Measurements from ENCODE around the gene CUL2. TPM values are rescaled to one million over a fixed set of nuclear protein-coding genes. Genes with fewer than 3 reads are reported as not detected.
"Not testable (repeated sequence)": the region's sequence is repeated elsewhere in the genome, so short reads cannot be mapped to it uniquely, and the experiment has no call there.

Gene CUL2
- total RNA-seq, 1 experiment from 2014 or later = 32.4 TPM

DNA sequence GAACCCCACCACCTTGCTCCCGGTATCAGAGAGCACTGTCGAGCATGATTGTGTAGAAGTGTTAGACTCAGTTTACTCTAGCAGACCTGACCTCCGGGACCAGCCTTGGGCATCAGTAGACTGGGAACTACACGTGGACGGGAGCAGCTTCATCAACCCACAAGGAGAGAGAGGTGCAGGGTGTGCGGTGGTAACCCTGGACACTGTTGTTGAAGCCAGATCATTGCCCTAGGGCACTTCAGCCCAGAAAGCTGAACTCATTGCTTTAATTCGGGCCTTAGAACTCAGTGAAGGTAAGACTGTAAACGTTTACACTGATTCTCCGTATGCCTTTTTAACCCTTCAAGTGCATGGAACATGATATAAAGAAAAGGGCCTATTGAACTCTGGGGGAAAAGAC, 117.0 kb downstream of the CUL2 start:
- in situ Hi-C loops (cut with HindIII; ENCODE audit: low pct_unique_long_range_greater_than_20kb, low sequenced_read_pairs); H3K4me1 ChIP-seq (ENCODE audit: control insufficient read depth, insufficient read depth, low read length); H3K9me3 ChIP-seq (ENCODE audit: control insufficient read depth, insufficient read depth, low read depth, low read length); H3K27ac ChIP-seq (ENCODE audit: low read length); DNase-seq (ENCODE audit: low read depth, low spot score); CTCF ChIA-PET; H3K36me3 ChIP-seq (ENCODE audit: control insufficient read depth, insufficient read depth, low read length); H3K4me3 ChIP-seq (ENCODE audit: low read depth in 2 of 2, low read length in 2 of 2); BruUV-seq (replicated peaks); intact Hi-C loops (cut with micrococcal nuclease; ENCODE audit: unreplicated experiment); ATAC-seq; POLR2A ChIA-PET; H3K27me3 ChIP-seq (ENCODE audit: control insufficient read depth, insufficient read depth, low read length): not testable (repeated sequence)

GRCh38 chr10:34972591-34972990, 117.5 kb downstream of the CUL2 start:
- H3K4me1 ChIP-seq (ENCODE audit: control insufficient read depth, insufficient read depth, low read length); ATAC-seq; POLR2A ChIA-PET; intact Hi-C loops (cut with micrococcal nuclease; ENCODE audit: unreplicated experiment); H3K4me3 ChIP-seq (ENCODE audit: low read depth in 2 of 2, low read length in 2 of 2); H3K27me3 ChIP-seq (ENCODE audit: control insufficient read depth, insufficient read depth, low read length); BruUV-seq (replicated peaks); H3K36me3 ChIP-seq (ENCODE audit: control insufficient read depth, insufficient read depth, low read length); in situ Hi-C loops (cut with HindIII; ENCODE audit: low pct_unique_long_range_greater_than_20kb, low sequenced_read_pairs); DNase-seq (ENCODE audit: low read depth, low spot score); H3K9me3 ChIP-seq (ENCODE audit: control insufficient read depth, insufficient read depth, low read depth, low read length); CTCF ChIA-PET; H3K27ac ChIP-seq (ENCODE audit: low read length): not testable (repeated sequence)

GRCh38 chr10:34971606-34972334, 118.4 kb downstream of the CUL2 start:
- H3K4me3 ChIP-seq (ENCODE audit: low read depth in 2 of 2, low read length in 2 of 2); DNase-seq (ENCODE audit: low read depth, low spot score); in situ Hi-C loops (cut with HindIII; ENCODE audit: low pct_unique_long_range_greater_than_20kb, low sequenced_read_pairs); BruUV-seq (replicated peaks); ATAC-seq; H3K9me3 ChIP-seq (ENCODE audit: control insufficient read depth, insufficient read depth, low read depth, low read length); H3K4me1 ChIP-seq (ENCODE audit: control insufficient read depth, insufficient read depth, low read length); CTCF ChIA-PET; H3K36me3 ChIP-seq (ENCODE audit: control insufficient read depth, insufficient read depth, low read length); intact Hi-C loops (cut with micrococcal nuclease; ENCODE audit: unreplicated experiment); H3K27me3 ChIP-seq (ENCODE audit: control insufficient read depth, insufficient read depth, low read length); H3K27ac ChIP-seq (ENCODE audit: low read length); POLR2A ChIA-PET: not testable (repeated sequence)

DNA sequence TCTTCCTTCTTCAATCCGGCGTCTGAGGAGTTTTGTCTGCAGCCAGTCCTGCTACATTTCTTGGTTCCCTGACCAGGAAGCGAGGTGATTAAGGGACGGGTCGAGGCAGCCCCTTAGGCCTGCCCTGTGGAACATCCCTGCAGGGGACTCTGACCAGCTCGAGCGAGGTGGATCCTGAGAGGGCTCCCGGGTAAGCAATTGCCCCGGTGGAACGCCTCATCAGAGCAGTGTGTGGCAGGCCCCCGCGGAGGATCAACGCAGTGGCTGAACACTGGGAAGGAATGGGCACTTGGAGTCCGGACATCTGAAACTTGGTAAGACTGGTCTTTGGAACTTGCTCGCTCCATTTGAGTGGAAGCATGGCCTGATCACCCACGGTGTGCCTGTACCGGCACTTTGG, 121.0 kb downstream of the CUL2 start:
- TF ChIP-seq CTCF (IDR thresholded peaks at IDR 0.05) (no peak), POLR2AphosphoS5 (IDR thresholded peaks at IDR 0.05; ENCODE audit: low read depth, low read length) (no peak), TCF7L2 (IDR thresholded peaks at IDR 0.05; ENCODE audit: low read depth, low read length) (no peak), SIN3A (IDR thresholded peaks at IDR 0.05; ENCODE audit: borderline replicate concordance, insufficient read depth, low read depth, low read length) (no peak), REST (IDR thresholded peaks at IDR 0.05; ENCODE audit: insufficient read depth in 1 of 2, low read depth in 2 of 2, low read length in 1 of 2) (no peak)
- ChIA-PET CTCF (no interaction called here), POLR2A (no interaction called here)
- no TSS peak for BruUV-seq (replicated peaks)
- no peak overlapping the region for H3K27ac ChIP-seq (ENCODE audit: low read length)
- ATAC-seq = no peak
- DNase-seq (ENCODE audit: low read depth, low spot score) = no peak
- no peaks in the 10 kb centered on the region for H3K27me3 ChIP-seq (ENCODE audit: control insufficient read depth, insufficient read depth, low read length)
- intact Hi-C loops (cut with micrococcal nuclease; ENCODE audit: unreplicated experiment) (no loop called here), in situ Hi-C loops (cut with HindIII; ENCODE audit: low pct_unique_long_range_greater_than_20kb, low sequenced_read_pairs) (no loop called here)
- H3K9me3 ChIP-seq (ENCODE audit: control insufficient read depth, insufficient read depth, low read depth, low read length) = no peaks in the 10 kb centered on the region
- no peaks in the 10 kb centered on the region for H3K4me1 ChIP-seq (ENCODE audit: control insufficient read depth, insufficient read depth, low read length)
- no peaks in the 10 kb centered on the region for H3K36me3 ChIP-seq (ENCODE audit: control insufficient read depth, insufficient read depth, low read length)
- H3K4me3 ChIP-seq (ENCODE audit: low read depth in 2 of 2, low read length in 2 of 2) = no peak overlapping the region
